KMS-11 (cell line): Measurements from ENCODE around the gene TMED7.
A peak's percentile ranks its signal among the peaks of the same experiment; 100 is the strongest.

Experiments used
- H2AFZ ChIP-seq: fragments of 200-600 bp; sonication (generic); 2 replicates; pipeline ENCODE4 v1.6.1; 2016; ENCODE audit warnings: antibody characterized with exemption, mixed run types, low read depth
- H3K27ac ChIP-seq: fragments of 200-600 bp; sonication (generic); 2 replicates; pipeline ENCODE4 v1.6.1; 2016; ENCODE audit warnings: mild to moderate bottlenecking, mixed run types
- H3K27me3 ChIP-seq: fragments of 200-600 bp; sonication (generic); 2 replicates; pipeline ENCODE4 v1.6.1; 2017; ENCODE audit warnings: mild to moderate bottlenecking, low read depth, mixed run types, moderate library complexity; ENCODE audit not compliant: insufficient read depth
- H3K36me3 ChIP-seq: fragments of 200-600 bp; sonication (generic); 2 replicates; pipeline ENCODE4 v1.6.1; 2017; ENCODE audit warnings: mild to moderate bottlenecking, mixed run types; ENCODE audit not compliant: insufficient read depth
- H3K4me1 ChIP-seq: fragments of 200-600 bp; sonication (generic); 2 replicates; pipeline ENCODE4 v1.6.1; 2016; ENCODE audit warnings: mild to moderate bottlenecking, low read depth, mixed run types; ENCODE audit not compliant: poor library complexity, severe bottlenecking
- H3K4me2 ChIP-seq: fragments of 200-600 bp; sonication (generic); 2 replicates; pipeline ENCODE4 v1.7.0; 2016; ENCODE audit warnings: mild to moderate bottlenecking, mixed run types
- H3K4me3 ChIP-seq: fragments of 200-600 bp; sonication (generic); IDR thresholded peaks from 2 replicates; pipeline ENCODE4 v1.6.1; 2017; ENCODE audit warnings: low read depth, low read length, mixed read lengths; ENCODE audit not compliant: insufficient read depth
- H3K79me2 ChIP-seq: fragments of 200-600 bp; sonication (generic); 2 replicates; pipeline ENCODE4 v1.6.1; 2016; ENCODE audit warnings: low read depth, mixed run types; ENCODE audit not compliant: insufficient read depth
- H3K9ac ChIP-seq: fragments of 200-600 bp; sonication (generic); 2 replicates; pipeline ENCODE4 v1.6.1; 2016; ENCODE audit warnings: mild to moderate bottlenecking, mixed run types
- H4K20me1 ChIP-seq: fragments of 200-600 bp; sonication (generic); 2 replicates; pipeline ENCODE4 v1.6.1; 2016; ENCODE audit warnings: mild to moderate bottlenecking, mixed run types; ENCODE audit not compliant: insufficient read depth
- CTCF ChIP-seq: fragments of 200-600 bp; sonication (generic); conservative IDR thresholded peaks from 2 replicates; pipeline ENCODE4 v1.6.1; 2017; ENCODE audit warnings: low read depth, mild to moderate bottlenecking, antibody characterized with exemption, low read length, moderate library complexity, mixed read lengths

The TMED7 gene

DNA sequence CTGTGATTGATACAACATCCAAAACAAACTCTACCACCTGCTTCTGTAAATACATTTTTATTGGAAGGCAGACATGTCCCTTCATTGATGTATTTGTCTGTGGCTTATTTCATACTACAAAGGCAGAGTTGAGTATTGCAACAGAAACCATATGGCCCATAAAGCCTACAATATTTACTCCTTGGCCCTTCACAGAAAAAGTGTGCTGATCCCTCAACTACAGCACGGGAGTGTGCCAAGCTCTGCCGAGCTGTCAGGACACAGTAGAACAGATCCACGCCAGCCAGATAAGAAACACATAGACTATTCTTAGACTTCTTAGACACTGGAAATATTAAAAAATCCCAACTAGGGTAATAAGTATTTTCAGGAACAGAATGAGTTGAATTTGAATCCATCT, 36.8 kb downstream of the TMED7 start:
- Histone ChIP-seq H3K27me3 (no peaks in the 10 kb centered on the region), H3K4me2 (no peak overlapping the region), H3K4me3 (no peak overlapping the region), H3K9ac (no peak overlapping the region), H2AFZ (no peak overlapping the region), H4K20me1 (no peaks in the 10 kb centered on the region), H3K4me1 (no peaks in the 10 kb centered on the region), H3K27ac (no peak overlapping the region), H3K36me3 (no peaks in the 10 kb centered on the region), H3K79me2 (no peaks in the 10 kb centered on the region)
- TF ChIP-seq CTCF = no peak

DNA sequence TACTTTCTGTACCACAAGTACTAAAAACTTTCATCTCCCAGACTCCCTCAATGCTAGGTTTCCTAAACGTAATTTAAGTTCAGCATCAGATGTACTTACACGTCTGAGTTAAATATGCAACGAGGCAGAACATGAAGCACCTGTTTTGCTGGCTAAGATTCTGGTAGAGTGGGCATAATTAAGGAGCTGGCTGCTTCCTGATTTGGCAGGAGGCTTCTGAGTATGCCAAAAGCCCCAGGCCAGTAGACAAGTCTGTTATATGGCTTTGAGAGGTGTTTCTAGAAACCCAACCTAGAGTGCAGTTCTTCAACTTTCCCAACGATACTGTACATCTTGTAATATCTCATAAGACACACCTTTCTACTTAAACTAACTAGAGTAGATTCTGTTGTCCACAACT, 37.2 kb downstream of the TMED7 start:
- H3K36me3 ChIP-seq = no peaks in the 10 kb centered on the region
- no peaks in the 10 kb centered on the region for H3K27me3 ChIP-seq
- no peak overlapping the region for H3K4me2 ChIP-seq
- H4K20me1 ChIP-seq = no peaks in the 10 kb centered on the region
- no peak overlapping the region for H3K9ac ChIP-seq
- H3K79me2 ChIP-seq = no peaks in the 10 kb centered on the region
- H3K27ac ChIP-seq = no peak overlapping the region
- no peak overlapping the region for H2AFZ ChIP-seq
- no peak overlapping the region for H3K4me3 ChIP-seq
- TF ChIP-seq CTCF = no peak
- H3K4me1 ChIP-seq = no peaks in the 10 kb centered on the region

- Histone ChIP-seq H3K4me1 (no peaks in the 10 kb centered on the region), H3K36me3 (no peaks in the 10 kb centered on the region), H3K27me3 (no peaks in the 10 kb centered on the region), H3K4me2 (no peak overlapping the region), H3K27ac (no peak overlapping the region), H4K20me1 (no peaks in the 10 kb centered on the region), H2AFZ (no peak overlapping the region), H3K9ac (no peak overlapping the region), H3K4me3 (no peak overlapping the region), H3K79me2 (no peaks in the 10 kb centered on the region)
- peak; percentile 79 for TF ChIP-seq CTCF
Measured at GRCh38 chr5:115586525-115587146, 39.2 kb downstream of the TMED7 start.

DNA sequence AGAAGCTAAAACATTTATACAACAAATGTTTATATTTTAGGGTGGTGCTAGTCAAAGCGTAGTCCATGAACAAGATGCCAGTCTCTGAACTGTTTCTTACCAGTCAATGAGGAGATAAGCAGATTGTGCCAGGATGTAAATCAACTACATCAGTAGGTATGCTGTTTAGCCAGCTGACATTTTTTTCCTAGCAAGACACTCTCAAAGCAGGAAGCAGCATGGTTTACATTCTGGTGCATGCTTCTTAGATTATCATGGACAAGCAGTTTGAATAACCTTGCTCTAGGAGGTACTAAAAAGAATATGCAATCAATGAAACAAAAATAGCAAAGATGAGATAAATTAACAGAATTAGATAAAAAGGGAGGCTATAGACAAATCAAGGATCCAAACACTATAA, 40.6 kb downstream of the TMED7 start:
- H3K4me3 ChIP-seq = no peak overlapping the region
- H3K4me1 ChIP-seq = no peaks in the 10 kb centered on the region
- H3K27me3 ChIP-seq = no peaks in the 10 kb centered on the region
- no peak overlapping the region for H3K9ac ChIP-seq
- H4K20me1 ChIP-seq = no peaks in the 10 kb centered on the region
- H3K36me3 ChIP-seq = no peaks in the 10 kb centered on the region
- no peaks in the 10 kb centered on the region for H3K79me2 ChIP-seq
- no peak overlapping the region for H3K4me2 ChIP-seq
- H3K27ac ChIP-seq = no peak overlapping the region
- no peak overlapping the region for H2AFZ ChIP-seq
- no peak for TF ChIP-seq CTCF

- H3K4me3 ChIP-seq = no peak overlapping the region
- H3K79me2 ChIP-seq = no peaks in the 10 kb centered on the region
- no peaks in the 10 kb centered on the region for H3K36me3 ChIP-seq
- H3K4me1 ChIP-seq = no peaks in the 10 kb centered on the region
- H4K20me1 ChIP-seq = no peaks in the 10 kb centered on the region
- no peak overlapping the region for H3K4me2 ChIP-seq
- no peaks in the 10 kb centered on the region for H3K27me3 ChIP-seq
- no peak overlapping the region for H2AFZ ChIP-seq
- no peak overlapping the region for H3K27ac ChIP-seq
- H3K9ac ChIP-seq = no peak overlapping the region
- no peak for TF ChIP-seq CTCF
Measured at GRCh38 chr5:115584501-115584900, 41.3 kb downstream of the TMED7 start.
